WTC11 (cell line): ENCODE measurements around the gene CLTA. TPM values are rescaled to one million over a fixed set of nuclear protein-coding genes. Genes with fewer than 3 reads are reported as not detected.

Experiments
- ATAC-seq: fragments of 200-7000 bp; cut with Tn5 transposase; 2 replicates; pipeline ENCODE4 v1.10.0; 2021; ENCODE audit warnings: mild to moderate bottlenecking, moderate library complexity
- CTCF ChIA-PET: fragments of 300-600 bp; sonication (Branson Sonifier 250); formaldehyde crosslinking; loops from one replicate; lab custom pipeline; 2021; ENCODE audit warnings: antibody characterized with exemption; lab: Charles Lee
- POLR2A ChIA-PET: fragments of 350-600 bp; sonication (Branson Sonifier 250); formaldehyde crosslinking; loops from one replicate; lab custom pipeline; 2021; ENCODE audit warnings: antibody characterized with exemption; lab: Charles Lee
- DNase-seq: peaks from one replicate; pipeline ENCODE4 v3.0.0; 2021; ENCODE audit warnings: low spot score
- H3K27ac Mint-ChIP-seq: 2 replicates; pipeline ENCODE4 v1.8.0; 2021; ENCODE audit warnings: mixed read lengths
- H3K27me3 Mint-ChIP-seq: 2 replicates; pipeline ENCODE4 v1.8.0; 2021; ENCODE audit warnings: low read depth, mild to moderate bottlenecking, moderate library complexity, mixed read lengths
- H3K36me3 Mint-ChIP-seq: 2 replicates; pipeline ENCODE4 v1.8.0; 2021; ENCODE audit warnings: mixed read lengths
- H3K4me1 Mint-ChIP-seq: 2 replicates; pipeline ENCODE4 v1.8.0; 2022; ENCODE audit warnings: mixed read lengths
- H3K4me3 Mint-ChIP-seq: 2 replicates; pipeline ENCODE4 v1.8.0; 2021; ENCODE audit warnings: mild to moderate bottlenecking, moderate library complexity, mixed read lengths
- H3K9me3 Mint-ChIP-seq: 2 replicates; pipeline ENCODE4 v1.8.0; 2021; ENCODE audit warnings: mixed read lengths
- CBFB ChIP-seq: sonication (generic); formaldehyde crosslinking; IDR thresholded peaks from 2 replicates; pipeline ENCODE4 v1.8.1; 2022; ENCODE audit warnings: mild to moderate bottlenecking, low read depth, missing genetic modification reagents
- CREB1 ChIP-seq: sonication (generic); formaldehyde crosslinking; IDR thresholded peaks from 2 replicates; pipeline ENCODE4 v1.8.0; 2023; ENCODE audit warnings: mild to moderate bottlenecking, missing genetic modification reagents
- ELF4 ChIP-seq: sonication (generic); formaldehyde crosslinking; IDR thresholded peaks from 2 replicates; pipeline ENCODE4 v1.8.1; 2022; ENCODE audit warnings: low read depth, mild to moderate bottlenecking, moderate library complexity, missing genetic modification reagents
- EMX1 ChIP-seq: fragments of 250-450 bp; sonication (Bioruptor Pico); IDR thresholded peaks from 2 replicates; pipeline ENCODE4 v1.8.0; 2021; ENCODE audit warnings: mild to moderate bottlenecking
- ESRRA ChIP-seq: sonication (generic); formaldehyde crosslinking; IDR thresholded peaks from 2 replicates; pipeline ENCODE4 v1.8.1; 2022; ENCODE audit warnings: mild to moderate bottlenecking, missing genetic modification reagents, borderline replicate concordance
- HMGA2 ChIP-seq: fragments of 250-450 bp; sonication (Bioruptor Pico); IDR thresholded peaks from 2 replicates; pipeline ENCODE4 v1.4.0; 2021; ENCODE audit warnings: mild to moderate bottlenecking, moderate library complexity
- NFYB ChIP-seq: sonication (generic); formaldehyde crosslinking; conservative IDR thresholded peaks from 2 replicates; pipeline ENCODE4 v1.8.0; 2022; ENCODE audit warnings: low read depth, missing genetic modification reagents
- NR2C2 ChIP-seq: sonication (generic); formaldehyde crosslinking; IDR thresholded peaks from 2 replicates; pipeline ENCODE4 v1.8.0; 2022; ENCODE audit warnings: mild to moderate bottlenecking, missing genetic modification reagents
- TCF7 ChIP-seq: sonication (generic); formaldehyde crosslinking; IDR thresholded peaks from 2 replicates; pipeline ENCODE4 v1.8.0; 2022; ENCODE audit warnings: mild to moderate bottlenecking, low read depth, missing genetic modification reagents, moderate library complexity
- ZNF219 ChIP-seq: sonication (generic); formaldehyde crosslinking; IDR thresholded peaks from 2 replicates; pipeline ENCODE4 v1.8.0; 2023; ENCODE audit warnings: missing genetic modification reagents, mild to moderate bottlenecking, borderline replicate concordance
- ZNF232 ChIP-seq: sonication (generic); formaldehyde crosslinking; IDR thresholded peaks from 2 replicates; pipeline ENCODE4 v1.8.0; 2022; ENCODE audit warnings: mild to moderate bottlenecking, missing genetic modification reagents
- ZNF423 ChIP-seq: fragments of 250-450 bp; sonication (Bioruptor Pico); IDR thresholded peaks from 2 replicates; pipeline ENCODE4 v2.1.2; 2022; ENCODE audit warnings: mild to moderate bottlenecking, moderate library complexity
- total RNA-seq: library from RNA; stranded (reverse); gene quantifications from 3 replicates; pipeline ENCODE4 v1.2.3, GENCODE V29; 2021
- TF ChIP-seq, protein P1 (sequence below): sonication (generic); formaldehyde crosslinking; IDR thresholded peaks from 2 replicates; pipeline ENCODE4 v1.8.0; 2023; ENCODE audit warnings: missing genetic modification reagents, mild to moderate bottlenecking, borderline replicate concordance
- TF ChIP-seq, protein P2 (sequence below): sonication (generic); formaldehyde crosslinking; IDR thresholded peaks from 2 replicates; pipeline ENCODE4 v1.8.1; 2022; ENCODE audit warnings: mild to moderate bottlenecking, moderate library complexity, missing genetic modification reagents
- TF ChIP-seq, protein P3 (sequence below): sonication (generic); formaldehyde crosslinking; IDR thresholded peaks from 2 replicates; pipeline ENCODE4 v1.8.0; 2022; ENCODE audit warnings: missing genetic modification reagents
- TF ChIP-seq, protein P4 (sequence below): sonication (generic); formaldehyde crosslinking; IDR thresholded peaks from 2 replicates; pipeline ENCODE4 v1.8.1; 2023; ENCODE audit warnings: mild to moderate bottlenecking, moderate library complexity, missing genetic modification reagents
- TF ChIP-seq, protein P5 (sequence below): fragments of 250-450 bp; sonication (Bioruptor Pico); conservative IDR thresholded peaks from 2 replicates; pipeline ENCODE4 v1.9.0; 2021; ENCODE audit warnings: mild to moderate bottlenecking
- TF ChIP-seq, protein P6 (sequence below): fragments of 250-450 bp; sonication (Bioruptor Pico); IDR thresholded peaks from 2 replicates; pipeline ENCODE4 v1.9.0; 2021; ENCODE audit warnings: mild to moderate bottlenecking

CLTA gene
- total RNA-seq, 1 experiment from 2014 or later, result 213 TPM

DNA sequence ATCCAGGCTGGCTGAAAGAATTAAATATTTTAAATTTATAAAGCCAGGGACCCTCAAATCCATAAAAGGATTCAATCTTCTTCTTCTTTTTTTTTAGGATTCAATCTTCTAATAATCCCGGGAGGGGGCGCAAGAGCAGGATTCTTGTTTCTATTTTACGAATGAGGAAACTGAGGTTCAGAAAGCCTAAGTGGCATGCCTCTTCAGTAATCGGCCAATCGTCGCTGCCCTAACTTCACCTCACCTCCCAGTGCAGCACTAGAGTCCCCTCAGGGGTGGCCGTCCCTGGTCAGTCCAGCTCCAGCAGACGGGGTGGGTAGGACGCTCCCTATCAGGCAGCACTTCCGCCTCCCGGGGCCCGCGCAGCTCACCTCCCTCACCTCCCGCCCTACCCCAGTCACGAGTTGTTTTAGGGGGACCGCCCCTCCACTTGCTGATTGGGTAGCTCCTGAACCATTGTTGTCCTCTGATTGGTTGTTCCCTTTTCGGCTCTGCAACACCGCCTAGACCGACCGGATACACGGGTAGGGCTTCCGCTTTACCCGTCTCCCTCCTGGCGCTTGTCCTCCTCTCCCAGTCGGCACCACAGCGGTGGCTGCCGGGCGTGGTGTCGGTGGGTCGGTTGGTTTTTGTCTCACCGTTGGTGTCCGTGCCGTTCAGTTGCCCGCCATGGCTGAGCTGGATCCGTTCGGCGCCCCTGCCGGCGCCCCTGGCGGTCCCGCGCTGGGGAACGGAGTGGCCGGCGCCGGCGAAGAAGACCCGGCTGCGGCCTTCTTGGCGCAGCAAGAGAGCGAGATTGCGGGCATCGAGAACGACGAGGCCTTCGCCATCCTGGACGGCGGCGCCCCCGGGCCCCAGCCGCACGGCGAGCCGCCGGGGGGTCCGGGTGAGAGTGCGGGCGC, at the start of gene CLTA (continued):
- TF ChIP-seq, protein P1, sequence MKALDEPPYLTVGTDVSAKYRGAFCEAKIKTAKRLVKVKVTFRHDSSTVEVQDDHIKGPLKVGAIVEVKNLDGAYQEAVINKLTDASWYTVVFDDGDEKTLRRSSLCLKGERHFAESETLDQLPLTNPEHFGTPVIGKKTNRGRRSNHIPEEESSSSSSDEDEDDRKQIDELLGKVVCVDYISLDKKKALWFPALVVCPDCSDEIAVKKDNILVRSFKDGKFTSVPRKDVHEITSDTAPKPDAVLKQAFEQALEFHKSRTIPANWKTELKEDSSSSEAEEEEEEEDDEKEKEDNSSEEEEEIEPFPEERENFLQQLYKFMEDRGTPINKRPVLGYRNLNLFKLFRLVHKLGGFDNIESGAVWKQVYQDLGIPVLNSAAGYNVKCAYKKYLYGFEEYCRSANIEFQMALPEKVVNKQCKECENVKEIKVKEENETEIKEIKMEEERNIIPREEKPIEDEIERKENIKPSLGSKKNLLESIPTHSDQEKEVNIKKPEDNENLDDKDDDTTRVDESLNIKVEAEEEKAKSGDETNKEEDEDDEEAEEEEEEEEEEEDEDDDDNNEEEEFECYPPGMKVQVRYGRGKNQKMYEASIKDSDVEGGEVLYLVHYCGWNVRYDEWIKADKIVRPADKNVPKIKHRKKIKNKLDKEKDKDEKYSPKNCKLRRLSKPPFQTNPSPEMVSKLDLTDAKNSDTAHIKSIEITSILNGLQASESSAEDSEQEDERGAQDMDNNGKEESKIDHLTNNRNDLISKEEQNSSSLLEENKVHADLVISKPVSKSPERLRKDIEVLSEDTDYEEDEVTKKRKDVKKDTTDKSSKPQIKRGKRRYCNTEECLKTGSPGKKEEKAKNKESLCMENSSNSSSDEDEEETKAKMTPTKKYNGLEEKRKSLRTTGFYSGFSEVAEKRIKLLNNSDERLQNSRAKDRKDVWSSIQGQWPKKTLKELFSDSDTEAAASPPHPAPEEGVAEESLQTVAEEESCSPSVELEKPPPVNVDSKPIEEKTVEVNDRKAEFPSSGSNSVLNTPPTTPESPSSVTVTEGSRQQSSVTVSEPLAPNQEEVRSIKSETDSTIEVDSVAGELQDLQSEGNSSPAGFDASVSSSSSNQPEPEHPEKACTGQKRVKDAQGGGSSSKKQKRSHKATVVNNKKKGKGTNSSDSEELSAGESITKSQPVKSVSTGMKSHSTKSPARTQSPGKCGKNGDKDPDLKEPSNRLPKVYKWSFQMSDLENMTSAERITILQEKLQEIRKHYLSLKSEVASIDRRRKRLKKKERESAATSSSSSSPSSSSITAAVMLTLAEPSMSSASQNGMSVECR (CRISPR knock-in tag), result peak; percentile 86
- TF ChIP-seq NR2C2 (CRISPR knock-in tag) (no peak), ZNF232 (no peak; the same call in none of the 2 replicates), ELF4 (CRISPR knock-in tag) (no peak), TCF7 (no peak), ZNF423 (CRISPR knock-in tag) (0 out of 2 replicates have a peak, but pooled peaks have one; percentile 15), ESRRA (CRISPR knock-in tag) (0 out of 2 replicates have a peak, but pooled peaks have one; percentile 47), CREB1 (CRISPR knock-in tag) (no peak), CBFB (CRISPR knock-in tag) (peak; percentile 88; the same call in 1 of the 2 replicates), EMX1 (CRISPR knock-in tag) (no peak)
- TF ChIP-seq, protein P2, sequence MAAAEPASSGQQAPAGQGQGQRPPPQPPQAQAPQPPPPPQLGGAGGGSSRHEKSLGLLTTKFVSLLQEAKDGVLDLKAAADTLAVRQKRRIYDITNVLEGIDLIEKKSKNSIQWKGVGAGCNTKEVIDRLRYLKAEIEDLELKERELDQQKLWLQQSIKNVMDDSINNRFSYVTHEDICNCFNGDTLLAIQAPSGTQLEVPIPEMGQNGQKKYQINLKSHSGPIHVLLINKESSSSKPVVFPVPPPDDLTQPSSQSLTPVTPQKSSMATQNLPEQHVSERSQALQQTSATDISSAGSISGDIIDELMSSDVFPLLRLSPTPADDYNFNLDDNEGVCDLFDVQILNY (CRISPR knock-in tag), result peak; percentile 68
- TF ChIP-seq, protein P3, sequence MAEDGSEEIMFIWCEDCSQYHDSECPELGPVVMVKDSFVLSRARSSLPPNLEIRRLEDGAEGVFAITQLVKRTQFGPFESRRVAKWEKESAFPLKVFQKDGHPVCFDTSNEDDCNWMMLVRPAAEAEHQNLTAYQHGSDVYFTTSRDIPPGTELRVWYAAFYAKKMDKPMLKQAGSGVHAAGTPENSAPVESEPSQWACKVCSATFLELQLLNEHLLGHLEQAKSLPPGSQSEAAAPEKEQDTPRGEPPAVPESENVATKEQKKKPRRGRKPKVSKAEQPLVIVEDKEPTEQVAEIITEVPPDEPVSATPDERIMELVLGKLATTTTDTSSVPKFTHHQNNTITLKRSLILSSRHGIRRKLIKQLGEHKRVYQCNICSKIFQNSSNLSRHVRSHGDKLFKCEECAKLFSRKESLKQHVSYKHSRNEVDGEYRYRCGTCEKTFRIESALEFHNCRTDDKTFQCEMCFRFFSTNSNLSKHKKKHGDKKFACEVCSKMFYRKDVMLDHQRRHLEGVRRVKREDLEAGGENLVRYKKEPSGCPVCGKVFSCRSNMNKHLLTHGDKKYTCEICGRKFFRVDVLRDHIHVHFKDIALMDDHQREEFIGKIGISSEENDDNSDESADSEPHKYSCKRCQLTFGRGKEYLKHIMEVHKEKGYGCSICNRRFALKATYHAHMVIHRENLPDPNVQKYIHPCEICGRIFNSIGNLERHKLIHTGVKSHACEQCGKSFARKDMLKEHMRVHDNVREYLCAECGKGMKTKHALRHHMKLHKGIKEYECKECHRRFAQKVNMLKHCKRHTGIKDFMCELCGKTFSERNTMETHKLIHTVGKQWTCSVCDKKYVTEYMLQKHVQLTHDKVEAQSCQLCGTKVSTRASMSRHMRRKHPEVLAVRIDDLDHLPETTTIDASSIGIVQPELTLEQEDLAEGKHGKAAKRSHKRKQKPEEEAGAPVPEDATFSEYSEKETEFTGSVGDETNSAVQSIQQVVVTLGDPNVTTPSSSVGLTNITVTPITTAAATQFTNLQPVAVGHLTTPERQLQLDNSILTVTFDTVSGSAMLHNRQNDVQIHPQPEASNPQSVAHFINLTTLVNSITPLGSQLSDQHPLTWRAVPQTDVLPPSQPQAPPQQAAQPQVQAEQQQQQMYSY (CRISPR knock-in tag), result no peak
- TF ChIP-seq, protein P4, sequence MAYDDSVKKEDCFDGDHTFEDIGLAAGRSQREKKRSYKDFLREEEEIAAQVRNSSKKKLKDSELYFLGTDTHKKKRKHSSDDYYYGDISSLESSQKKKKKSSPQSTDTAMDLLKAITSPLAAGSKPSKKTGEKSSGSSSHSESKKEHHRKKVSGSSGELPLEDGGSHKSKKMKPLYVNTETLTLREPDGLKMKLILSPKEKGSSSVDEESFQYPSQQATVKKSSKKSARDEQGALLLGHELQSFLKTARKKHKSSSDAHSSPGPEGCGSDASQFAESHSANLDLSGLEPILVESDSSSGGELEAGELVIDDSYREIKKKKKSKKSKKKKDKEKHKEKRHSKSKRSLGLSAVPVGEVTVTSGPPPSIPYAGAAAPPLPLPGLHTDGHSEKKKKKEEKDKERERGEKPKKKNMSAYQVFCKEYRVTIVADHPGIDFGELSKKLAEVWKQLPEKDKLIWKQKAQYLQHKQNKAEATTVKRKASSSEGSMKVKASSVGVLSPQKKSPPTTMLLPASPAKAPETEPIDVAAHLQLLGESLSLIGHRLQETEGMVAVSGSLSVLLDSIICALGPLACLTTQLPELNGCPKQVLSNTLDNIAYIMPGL (CRISPR knock-in tag), result peak; percentile 23

DNA sequence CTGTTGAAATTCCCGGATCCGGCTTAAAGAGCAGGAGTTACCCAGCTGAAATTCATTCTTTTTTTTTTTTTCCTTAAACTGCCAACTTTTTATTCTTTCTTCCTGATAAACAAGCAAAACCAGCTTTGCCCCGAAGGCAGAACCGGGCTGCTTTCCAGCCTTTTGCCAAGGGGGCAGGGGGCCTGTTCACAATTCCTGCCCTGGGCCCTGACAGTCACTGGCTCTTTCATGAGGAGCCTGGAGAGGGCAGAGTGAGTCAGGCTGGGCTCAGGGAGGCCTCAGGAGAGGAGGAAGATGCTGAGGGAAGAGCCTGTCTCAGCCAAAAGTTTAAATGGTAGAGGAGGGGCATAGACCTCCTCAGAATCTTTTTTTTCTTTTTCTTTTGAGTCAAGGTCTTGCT, 49.4 kb upstream of the CLTA start:
- ATAC-seq, result peak; percentile 57
- peaks cover 9% of the 10 kb centered on the region for H3K4me1 Mint-ChIP-seq
- peaks cover 12% of the 10 kb centered on the region for H3K9me3 Mint-ChIP-seq
- peak; percentile 46 for DNase-seq
- no peak overlapping the region for H3K4me3 Mint-ChIP-seq
- CTCF ChIA-PET, result interaction anchor here (0.6 to 2.1 kb wide), 3 partner anchors 22 to 30 kb away, joined by 3 to 10 read pairs (median 6); no protein-coding TSS in a partner anchor
- no peak overlapping the region for H3K27ac Mint-ChIP-seq
- TF ChIP-seq, protein P5, sequence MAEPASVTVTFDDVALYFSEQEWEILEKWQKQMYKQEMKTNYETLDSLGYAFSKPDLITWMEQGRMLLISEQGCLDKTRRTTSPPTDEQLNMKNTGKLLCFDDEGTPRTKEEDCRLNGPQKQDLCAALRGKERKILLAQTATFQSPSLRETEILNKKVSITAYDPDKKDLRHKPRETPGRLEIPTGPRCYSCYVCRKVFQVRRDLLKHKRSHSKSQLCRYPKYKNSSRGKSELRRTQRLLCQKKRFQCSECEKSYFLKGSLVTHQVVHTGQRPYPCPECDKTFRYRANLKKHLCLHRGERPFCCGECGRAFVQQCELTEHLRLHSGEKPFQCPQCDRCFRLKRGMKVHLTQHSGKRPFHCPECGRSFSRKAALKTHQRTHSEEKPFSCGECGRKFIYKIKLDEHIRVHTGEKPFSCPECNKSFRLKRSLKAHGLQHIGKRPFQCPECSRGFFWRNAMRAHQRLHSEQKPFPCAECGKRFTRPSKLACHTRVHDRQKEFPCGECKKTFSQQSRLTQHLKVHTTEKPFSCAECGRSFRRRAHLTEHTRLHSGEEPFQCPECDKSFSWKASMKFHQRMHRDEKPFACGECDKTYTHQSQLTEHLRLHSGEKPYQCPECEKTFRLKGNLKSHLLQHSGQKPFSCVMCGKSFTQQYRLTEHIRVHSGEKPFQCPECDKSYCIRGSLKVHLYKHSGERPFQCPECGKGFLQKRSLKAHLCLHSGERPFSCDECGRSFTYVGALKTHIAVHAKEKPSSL (CRISPR knock-in tag), result no peak
- no peak for TF ChIP-seq ZNF219 (CRISPR knock-in tag)
- TF ChIP-seq, protein P6, sequence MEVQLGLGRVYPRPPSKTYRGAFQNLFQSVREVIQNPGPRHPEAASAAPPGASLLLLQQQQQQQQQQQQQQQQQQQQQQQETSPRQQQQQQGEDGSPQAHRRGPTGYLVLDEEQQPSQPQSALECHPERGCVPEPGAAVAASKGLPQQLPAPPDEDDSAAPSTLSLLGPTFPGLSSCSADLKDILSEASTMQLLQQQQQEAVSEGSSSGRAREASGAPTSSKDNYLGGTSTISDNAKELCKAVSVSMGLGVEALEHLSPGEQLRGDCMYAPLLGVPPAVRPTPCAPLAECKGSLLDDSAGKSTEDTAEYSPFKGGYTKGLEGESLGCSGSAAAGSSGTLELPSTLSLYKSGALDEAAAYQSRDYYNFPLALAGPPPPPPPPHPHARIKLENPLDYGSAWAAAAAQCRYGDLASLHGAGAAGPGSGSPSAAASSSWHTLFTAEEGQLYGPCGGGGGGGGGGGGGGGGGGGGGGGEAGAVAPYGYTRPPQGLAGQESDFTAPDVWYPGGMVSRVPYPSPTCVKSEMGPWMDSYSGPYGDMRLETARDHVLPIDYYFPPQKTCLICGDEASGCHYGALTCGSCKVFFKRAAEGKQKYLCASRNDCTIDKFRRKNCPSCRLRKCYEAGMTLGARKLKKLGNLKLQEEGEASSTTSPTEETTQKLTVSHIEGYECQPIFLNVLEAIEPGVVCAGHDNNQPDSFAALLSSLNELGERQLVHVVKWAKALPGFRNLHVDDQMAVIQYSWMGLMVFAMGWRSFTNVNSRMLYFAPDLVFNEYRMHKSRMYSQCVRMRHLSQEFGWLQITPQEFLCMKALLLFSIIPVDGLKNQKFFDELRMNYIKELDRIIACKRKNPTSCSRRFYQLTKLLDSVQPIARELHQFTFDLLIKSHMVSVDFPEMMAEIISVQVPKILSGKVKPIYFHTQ (CRISPR knock-in tag), result no peak
- no peak for TF ChIP-seq HMGA2
- no peak for TF ChIP-seq NFYB (CRISPR knock-in tag)
- TF ChIP-seq ELF4 (CRISPR knock-in tag), result no peak
- no peak for TF ChIP-seq EMX1 (CRISPR knock-in tag)
- peaks cover 11% of the 10 kb centered on the region for H3K36me3 Mint-ChIP-seq
- POLR2A ChIA-PET, result no interaction called here
- peaks cover 57% of the 10 kb centered on the region for H3K27me3 Mint-ChIP-seq
